GM21526 (cell line): ENCODE data around the gene RIMS1.

Experiments used
- ATAC-seq: cut with Tn5 transposase; IDR thresholded peaks from one replicate; pipeline ENCODE4 v1.9.1; 2021; ENCODE audit warnings: moderate library complexity; ENCODE audit not compliant: unreplicated experiment, low FRiP score

RIMS1 gene

DNA sequence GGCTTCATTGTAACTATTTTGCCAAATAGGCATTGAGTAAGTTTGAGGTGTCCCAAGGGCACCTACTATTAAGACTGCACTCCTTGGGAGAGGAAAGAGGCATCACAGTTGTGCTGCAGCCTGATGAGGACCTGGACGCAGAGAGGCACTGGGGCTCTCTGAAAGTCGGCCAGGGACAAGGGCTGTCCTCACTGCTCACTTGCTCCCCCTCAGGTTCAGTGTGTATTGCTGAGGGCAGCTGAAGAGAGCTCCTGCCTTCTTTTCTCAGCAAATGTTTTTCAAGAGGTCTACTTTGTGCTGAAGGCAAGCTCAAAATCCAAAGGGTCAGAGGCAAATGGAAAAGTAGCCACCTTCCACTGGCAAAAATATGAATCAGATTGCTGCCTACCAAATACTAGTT, 331.8 kb downstream of the RIMS1 start:
- peak; percentile 96 for ATAC-seq

DNA sequence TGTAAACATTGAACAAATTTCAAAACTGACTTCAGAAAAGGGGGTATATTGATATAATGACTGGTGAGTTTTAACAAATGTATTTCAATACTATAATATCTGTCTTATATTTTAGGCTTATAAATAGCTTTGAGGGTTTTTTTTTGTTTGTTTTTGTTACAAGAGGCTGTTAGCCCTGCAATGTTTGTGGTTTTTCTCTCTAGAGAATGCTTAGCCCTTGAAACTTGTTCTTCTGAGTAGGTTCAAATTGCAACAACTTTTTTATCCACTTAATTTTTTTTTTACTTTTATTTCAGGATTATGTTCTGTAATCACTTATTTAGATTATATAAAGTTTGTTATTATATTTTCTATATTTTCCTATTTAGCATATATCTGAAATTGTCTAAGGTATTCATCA, 333.2 kb downstream of the RIMS1 start:
- no peak for ATAC-seq

DNA sequence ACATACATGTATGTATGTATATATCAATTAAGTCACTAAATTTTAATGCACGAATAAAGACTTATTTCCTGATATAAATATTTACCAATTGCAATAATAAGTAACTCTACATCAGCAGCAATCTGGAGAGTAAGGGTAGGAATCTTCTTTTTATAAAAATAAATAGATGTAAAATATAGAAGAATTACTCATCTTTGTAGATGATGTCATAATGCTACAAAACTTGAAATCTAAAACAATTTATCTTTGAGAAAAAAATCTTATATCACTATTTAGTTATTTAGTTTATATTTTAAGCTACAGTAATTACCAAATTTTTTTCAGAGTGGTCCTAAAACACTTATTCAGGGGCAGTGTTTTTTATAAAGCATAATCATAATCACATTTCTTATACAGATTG, 351.7 kb downstream of the RIMS1 start:
- no peak for ATAC-seq

DNA sequence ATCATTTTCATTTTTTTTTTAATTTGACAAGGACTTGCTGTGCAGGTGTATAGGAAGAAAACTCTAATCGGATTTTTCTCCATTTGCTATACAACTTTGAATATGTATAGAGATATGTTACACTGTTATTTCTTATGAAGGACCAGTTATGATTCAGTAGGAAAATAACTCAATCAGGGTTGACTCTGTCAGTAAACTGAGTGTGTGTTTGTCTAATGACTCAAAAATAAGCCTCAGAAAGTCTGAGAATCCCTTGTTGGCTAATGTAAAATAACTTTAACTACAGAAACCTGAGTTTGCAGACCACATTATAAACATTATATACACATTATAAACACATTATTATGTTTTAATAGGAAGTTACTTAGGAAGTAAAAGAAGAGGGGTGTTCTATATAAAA, 352.6 kb downstream of the RIMS1 start:
- no peak for ATAC-seq

DNA sequence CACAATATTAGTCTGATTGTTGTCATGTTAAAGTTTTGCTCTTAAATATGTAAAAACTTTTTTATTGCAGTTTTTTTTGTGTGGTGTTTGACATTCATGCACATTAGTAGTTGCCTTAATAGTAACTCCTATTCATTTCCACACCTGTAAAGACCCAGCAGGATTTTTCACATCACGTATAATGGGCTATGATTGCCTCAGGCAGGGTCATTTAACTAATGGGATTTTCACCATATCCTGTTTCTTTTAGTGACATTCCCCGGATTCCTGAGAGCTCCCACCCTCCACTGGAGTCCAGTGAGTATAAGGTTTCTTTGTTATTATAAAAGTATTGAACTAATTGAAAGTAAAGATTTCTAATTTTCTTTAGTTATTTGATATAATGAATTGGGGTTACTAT, 359.2 kb downstream of the RIMS1 start:
- no peak for ATAC-seq

DNA sequence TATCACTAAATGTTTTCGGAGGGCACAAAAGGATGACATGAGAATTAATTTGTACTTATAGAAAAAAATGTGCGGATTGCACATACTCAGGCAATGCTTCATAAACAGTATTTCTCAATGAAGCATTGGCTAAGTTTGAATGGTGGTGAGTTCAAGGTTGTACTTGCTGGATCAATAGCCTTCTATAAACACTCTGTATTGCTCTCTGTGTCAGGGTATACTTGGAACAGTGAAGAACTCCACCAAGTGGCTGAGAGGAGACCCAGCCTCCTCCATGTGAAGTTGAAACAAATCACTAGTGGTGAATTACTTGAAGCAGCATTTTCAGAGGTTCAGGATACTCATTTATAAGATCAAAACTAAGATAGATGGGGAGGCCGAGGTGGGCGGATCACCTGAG, 360.6 kb downstream of the RIMS1 start:
- no peak for ATAC-seq

DNA sequence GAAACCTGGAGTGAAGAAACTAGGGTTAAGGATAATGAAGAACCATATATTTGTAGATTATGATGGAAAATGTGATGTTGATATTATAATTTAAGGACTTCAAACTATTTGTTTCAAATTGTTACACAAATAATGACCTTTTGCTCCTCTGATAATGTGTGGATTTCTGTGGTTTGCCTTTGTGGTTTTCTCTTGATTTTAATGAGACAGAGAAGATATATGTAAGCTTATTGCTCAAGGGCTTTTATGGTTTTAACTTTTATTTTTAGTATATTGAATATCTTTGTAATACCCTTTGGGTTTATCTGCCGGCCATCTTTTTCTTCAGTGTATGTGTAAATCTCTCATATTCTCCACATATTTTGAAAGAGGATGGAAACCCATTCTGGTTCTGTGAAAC, 362.3 kb downstream of the RIMS1 start:
- ATAC-seq = no peak

DNA sequence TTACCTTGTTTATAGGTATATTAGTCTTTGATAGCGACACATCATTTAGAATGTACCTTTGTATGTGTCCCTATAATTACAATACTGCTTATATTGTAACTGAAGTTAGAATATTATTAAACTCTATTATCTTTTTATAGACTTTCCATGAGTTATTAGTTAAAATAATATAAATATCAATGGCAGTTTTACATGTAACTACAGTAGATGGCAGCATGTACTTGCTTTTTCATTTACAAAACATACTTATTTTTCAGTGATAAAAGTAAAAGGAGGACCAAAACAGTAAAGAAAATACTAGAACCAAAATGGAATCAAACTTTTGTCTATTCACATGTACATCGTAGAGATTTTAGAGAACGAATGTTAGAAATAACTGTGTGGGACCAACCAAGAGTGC, 364.3 kb downstream of the RIMS1 start:
- ATAC-seq = no peak

DNA sequence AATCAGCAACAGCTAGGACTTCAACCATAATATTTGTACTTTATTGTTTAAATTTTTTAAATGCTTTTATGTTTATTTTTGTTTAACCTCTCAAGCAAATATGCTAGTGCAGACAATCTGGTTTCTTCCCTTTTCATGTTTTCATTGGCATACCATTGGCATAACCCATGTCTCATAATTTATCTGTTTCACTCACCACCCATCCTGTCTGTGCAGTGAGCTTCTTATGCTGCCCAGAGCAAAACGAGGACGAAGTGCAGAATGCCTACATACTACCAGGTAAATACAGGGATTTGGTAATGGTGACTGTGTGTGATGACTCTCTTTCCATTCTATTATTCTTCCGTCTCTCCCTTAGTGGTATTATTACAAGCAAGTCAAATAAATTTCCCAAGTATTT, 374.1 kb downstream of the RIMS1 start:
- no peak for ATAC-seq

DNA sequence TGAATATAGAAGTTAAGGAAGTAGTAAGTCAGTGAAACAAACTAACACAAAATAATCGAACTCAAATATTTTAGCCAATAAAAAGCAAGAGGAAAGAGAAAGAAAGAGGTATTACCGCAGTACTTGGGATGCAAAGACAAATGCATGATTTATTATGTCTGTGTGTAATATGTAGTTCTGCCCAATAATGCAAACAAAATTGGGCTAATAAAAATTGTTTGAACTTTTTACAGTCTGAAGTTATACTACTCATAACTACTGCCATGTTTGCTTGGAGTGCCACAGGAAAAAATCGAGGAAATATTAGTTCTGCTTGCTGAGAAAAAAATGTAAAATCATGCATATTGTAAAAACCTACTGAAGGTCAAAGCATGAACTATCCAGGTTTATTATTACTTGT, 375.2 kb downstream of the RIMS1 start:
- ATAC-seq = no peak

DNA sequence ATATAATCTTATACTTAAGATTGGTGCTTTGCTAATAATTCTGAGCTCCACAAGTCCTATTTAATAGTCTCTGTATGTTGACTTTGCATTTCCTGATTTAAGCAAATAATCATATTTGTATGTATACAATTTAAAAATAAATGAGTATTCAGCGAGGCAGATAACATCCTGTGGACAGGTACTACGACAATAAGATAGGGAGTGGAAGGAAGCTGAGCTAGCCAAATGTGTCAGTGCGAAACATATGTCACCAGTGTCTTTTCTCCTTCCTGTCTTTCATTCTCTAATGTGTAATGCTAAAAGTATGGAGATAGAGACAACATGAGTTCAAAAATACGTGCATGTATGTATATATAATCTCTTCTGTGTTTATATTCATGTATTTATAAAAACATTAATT, 375.9 kb downstream of the RIMS1 start:
- no peak for ATAC-seq

DNA sequence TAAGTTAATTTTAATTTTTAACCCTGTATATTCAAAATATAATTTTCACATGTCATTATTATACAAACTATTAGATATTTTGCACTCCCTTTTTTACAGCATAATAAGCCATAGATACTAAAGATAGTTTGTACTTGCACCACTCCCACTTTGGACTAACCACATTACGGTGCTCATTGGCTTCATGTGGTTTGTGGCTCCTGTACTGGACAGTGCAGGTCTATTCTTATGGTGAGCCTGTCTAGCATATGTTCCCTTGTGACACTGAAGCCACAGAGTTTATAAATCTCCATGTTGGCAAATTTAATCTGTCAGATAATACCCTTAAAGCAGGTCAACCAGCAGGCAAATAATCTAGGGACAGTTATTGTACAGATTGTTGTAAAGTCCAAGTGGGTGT, 381.1 kb downstream of the RIMS1 start:
- no peak for ATAC-seq

DNA sequence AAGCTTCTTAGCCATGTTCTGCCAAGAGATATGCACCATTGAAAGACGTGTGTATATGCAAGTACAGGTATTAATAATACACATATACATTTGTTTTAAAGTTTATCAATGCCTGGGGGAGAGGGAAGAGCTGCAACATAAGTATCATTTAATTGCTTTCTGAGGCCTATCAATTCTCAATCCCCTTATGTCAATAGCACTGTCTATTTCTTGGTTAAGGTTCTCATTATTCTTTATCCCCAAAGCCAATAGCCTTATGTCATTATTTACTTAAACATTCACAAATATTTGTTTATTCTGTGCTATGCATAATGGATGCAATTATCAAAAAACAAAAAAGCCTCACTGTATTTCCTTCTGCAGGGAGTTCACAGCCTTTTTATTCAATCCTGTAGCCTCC, 385.2 kb downstream of the RIMS1 start:
- ATAC-seq = no peak

DNA sequence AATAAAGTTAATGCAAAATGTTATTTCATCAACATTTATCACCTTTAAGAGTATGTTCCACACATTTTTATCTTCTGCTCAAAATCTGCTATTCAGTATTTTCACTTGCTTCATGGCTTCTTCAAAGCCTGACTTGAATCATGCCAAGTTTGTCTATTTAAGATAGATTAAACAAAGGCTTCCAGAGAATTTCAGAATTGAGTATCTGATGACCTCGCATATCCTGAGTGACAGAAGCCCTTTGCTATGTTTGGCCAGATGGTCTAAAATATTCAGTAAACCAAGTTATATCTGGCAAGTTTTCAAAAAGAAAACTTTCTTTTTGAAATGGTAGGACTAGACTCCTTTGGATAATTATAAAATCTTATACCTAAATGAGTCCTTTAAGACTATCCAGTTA, 386.6 kb downstream of the RIMS1 start:
- ATAC-seq = no peak

DNA sequence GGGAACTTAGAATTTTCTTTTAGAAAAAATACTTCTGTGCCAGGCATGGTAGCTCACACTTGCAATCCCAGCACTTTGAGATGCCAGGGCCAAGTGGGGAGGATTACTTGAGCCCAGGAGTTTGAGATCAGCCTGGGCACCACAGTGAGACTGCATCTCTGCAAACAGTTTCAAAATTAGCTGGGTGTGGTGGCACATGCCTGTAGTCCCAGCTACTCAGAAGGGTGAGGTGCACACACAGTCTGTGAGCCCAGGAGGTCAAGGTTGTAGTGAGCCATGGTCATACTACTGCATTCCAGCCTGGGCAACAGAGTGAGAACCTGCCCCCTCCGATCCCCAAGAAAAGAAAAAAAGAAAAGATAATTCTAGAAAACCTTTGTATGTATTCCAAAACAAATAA, 389.5 kb downstream of the RIMS1 start:
- no peak for ATAC-seq

DNA sequence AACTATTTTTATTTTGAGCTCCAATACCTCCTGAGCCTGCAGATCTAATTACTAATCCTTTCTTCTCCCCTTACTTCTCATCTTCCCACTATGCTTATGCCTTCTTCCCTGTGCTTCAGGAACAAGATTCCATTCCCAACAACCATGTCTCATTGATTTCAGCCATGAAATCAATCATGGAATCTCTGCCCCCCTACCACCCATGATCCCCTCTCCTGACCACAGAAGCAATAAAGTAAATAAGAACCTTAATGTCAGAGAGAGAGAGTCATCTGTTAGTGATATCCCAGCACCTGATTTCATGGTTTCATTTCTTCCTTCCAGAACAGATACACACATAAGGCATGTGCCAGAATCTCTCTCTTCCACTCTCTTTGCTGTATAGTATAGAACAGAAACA, 395.9 kb downstream of the RIMS1 start:
- ATAC-seq = no peak

DNA sequence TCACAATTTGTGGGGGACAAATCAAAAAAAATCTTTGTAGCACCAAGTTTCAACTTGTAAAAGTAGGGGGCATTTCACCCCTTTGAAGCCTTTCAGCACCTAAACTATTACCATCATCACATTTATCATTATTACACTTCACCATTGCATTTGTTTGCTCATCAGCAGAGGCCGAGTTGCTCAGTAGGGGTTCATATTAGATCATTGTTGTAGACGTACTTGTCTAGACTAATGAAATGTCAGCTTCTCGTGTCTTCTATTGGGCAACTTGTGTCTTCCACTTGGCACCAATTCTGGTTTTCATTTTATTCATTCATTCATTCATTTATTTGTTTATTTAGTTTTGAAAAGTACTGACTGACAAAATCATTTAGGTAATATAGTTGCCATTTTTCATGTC, 397.2 kb downstream of the RIMS1 start:
- ATAC-seq = no peak

DNA sequence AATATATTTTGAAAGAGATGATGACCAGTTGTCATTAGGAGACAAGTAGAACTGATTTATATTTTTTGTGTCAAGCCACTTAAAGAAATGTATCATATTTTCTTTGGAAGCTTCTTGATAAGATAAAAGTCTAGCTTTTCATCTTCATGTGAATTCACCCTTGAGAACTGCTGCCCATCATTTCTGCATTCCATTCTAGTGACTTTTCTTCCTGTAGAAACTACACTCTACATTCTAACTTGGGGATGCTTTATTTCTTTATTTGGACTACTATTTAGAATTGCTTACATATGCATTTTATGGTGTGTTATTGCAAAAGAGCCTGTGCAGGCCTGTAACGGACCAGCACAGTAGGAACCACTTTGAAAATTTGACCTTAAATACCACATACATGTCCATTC, 400.6 kb downstream of the RIMS1 start:
- ATAC-seq = no peak

DNA sequence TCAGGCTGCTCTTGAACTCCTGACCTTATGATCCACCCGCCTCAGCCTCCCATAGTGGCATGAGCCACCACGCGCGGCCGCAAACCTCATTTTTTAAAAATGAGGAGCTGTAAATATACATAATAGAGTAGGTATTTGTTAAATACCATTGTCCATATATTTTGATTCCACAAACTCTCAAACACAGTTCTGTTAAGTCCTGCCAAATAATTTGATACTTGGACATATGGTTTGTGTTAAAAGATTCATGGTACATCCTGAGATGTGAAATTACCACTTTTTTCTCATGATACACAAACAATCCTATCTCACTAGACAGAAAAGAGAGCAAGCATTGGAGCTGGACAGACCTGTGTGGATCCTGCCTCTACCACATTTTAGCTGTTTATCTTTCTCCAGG, 401.5 kb downstream of the RIMS1 start:
- no peak for ATAC-seq

DNA sequence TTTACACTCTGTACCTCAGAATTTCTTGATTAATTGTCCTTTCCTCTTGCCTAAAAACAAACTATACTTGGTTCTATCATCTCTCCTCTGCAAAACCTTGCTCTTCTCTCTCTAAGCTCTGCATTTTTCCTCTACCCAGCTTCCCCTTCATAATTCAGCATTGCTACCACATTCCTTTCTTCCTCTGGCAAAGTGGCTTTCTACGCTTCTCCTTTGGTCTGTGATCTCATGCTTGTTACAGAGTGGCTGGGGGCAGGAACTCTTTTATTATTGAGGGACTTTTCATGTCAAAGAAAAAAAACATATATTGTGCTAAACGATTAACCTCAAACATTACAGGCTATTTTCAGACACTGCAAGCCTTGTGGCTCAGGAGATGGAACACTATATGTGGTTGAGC, 402.2 kb downstream of the RIMS1 start:
- no peak for ATAC-seq

DNA sequence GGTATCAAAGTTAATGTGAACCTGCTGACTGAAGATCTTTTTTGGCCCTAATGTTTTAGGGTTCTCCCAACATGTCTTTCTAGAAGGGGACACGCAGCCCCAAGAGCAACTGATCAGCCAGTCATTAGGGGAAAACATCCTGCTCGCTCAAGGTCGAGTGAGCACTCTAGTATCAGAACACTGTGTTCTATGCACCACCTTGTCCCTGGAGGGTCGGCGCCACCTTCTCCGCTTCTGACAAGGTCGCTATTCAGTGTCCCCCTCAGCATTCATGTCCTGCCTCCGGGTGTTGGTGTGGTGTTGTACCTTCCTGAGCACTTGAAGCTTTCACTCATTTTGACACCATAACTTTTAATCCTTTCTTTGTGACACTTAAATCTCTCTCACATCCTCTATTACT, 404.3 kb downstream of the RIMS1 start:
- no peak for ATAC-seq

DNA sequence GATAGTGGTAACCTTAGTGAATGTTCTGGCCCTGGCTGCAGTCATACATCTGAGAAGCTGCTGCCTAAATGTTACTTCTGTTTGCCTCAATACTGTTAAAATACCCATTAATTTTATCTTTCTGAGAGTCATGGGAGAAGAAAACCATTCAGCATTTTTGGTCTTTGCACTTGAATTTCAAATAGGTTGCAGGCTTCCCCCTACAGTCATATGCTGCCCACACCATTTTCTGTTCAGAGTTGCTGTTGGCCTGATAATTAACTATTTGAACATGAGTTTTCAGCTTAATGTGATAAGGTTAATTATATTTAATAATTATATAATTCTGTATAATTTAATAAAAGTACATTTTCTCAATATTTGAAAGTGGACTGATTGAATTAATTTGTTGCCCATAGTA, 410.0 kb downstream of the RIMS1 start:
- no peak for ATAC-seq

DNA sequence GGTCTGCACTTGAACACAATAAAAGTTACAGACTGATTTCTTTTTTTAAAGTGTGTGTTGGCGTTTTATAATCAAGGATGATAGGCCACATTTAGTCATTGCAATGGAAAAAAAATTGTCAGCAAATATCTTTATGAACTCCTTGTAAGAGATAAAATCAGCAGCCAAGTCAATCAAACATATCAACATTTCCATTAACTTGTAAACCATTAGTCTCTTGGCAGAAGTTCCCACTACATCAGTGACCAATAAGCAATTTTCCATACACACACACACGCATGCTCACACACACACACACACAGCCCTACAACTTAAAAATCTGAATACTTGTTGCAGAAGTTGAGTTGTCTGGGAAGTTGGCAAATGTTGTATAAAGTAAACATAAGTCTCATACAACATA, 419.6 kb downstream of the RIMS1 start:
- no peak for ATAC-seq
